Panc1 (cell line): ENCODE results near the gene APBB1IP. TPM values are rescaled to one million over a fixed set of nuclear protein-coding genes. Genes with fewer than 3 reads are reported as not detected.
"Not testable (repeated sequence)": the region's sequence is repeated elsewhere in the genome, so short reads cannot be mapped to it uniquely, and the experiment has no call there.

Experiments
- ATAC-seq: fragments of 200-7000 bp; cut with Tn5 transposase; 2 replicates; pipeline ENCODE4 v1.9.1; 2020; ENCODE audit warnings: mild to moderate bottlenecking, moderate library complexity
- BruUV-seq: library from RNA; stranded (reverse); fragments of 400-500 nt; replicated peaks from 2 replicates; lab custom pipeline; 2021; lab: Mats Ljungman, UMichigan
- CTCF ChIA-PET: fragments of 300-600 bp; sonication (Branson Sonifier 250); formaldehyde crosslinking; loops from one replicate; lab custom pipeline; 2022; ENCODE audit warnings: antibody characterized with exemption; lab: Charles Lee
- POLR2A ChIA-PET: fragments of 300-600 bp; sonication (Branson Sonifier 250); formaldehyde crosslinking; loops from one replicate; lab custom pipeline; 2022; ENCODE audit warnings: antibody characterized with exemption; lab: Charles Lee
- DNase-seq: peaks from one replicate; pipeline ENCODE4 v3.0.0-alpha.2; 2010; ENCODE audit warnings: low read depth, low spot score
- H3K27ac ChIP-seq: 2 replicates; pipeline ENCODE4 v1.5.1; 2011; ENCODE audit warnings: mild to moderate bottlenecking, low read length, inconsistent platforms
- H3K27me3 ChIP-seq: fragments of 200-500 bp; sonication (Bioruptor generic); 2 replicates; pipeline ENCODE4 v1.6.0; 2014; ENCODE audit warnings: low read length, inconsistent platforms; ENCODE audit not compliant: control insufficient read depth, insufficient read depth
- H3K36me3 ChIP-seq: fragments of 200-500 bp; sonication (Bioruptor generic); 2 replicates; pipeline ENCODE4 v1.5.1; 2014; ENCODE audit warnings: inconsistent platforms, mild to moderate bottlenecking, low read length, moderate library complexity; ENCODE audit not compliant: control insufficient read depth, insufficient read depth
- H3K4me1 ChIP-seq: 2 replicates; pipeline ENCODE4 v1.5.1; 2011; ENCODE audit warnings: inconsistent platforms, mild to moderate bottlenecking, low read length, moderate library complexity; ENCODE audit not compliant: control insufficient read depth, insufficient read depth
- H3K4me3 ChIP-seq, 2 experiments: 2 replicates each; pipeline ENCODE4 v1.5.1; 2011 to 2012; ENCODE audit warnings: low read depth in 2 of 2, low read length in 2 of 2, mild to moderate bottlenecking in 2 of 2, inconsistent platforms in 1 of 2, moderate library complexity in 1 of 2
- H3K9me3 ChIP-seq: fragments of 200-500 bp; sonication (Bioruptor generic); 2 replicates; pipeline ENCODE4 v1.5.1; 2014; ENCODE audit warnings: low read depth, mild to moderate bottlenecking, inconsistent platforms, low read length, moderate library complexity; ENCODE audit not compliant: control insufficient read depth, insufficient read depth
- CTCF ChIP-seq: fragments of 450-650 bp; IDR thresholded peaks from 2 replicates; pipeline ENCODE4 v1.5.1; 2017; ENCODE audit warnings: mild to moderate bottlenecking
- POLR2AphosphoS5 ChIP-seq: IDR thresholded peaks from 2 replicates; pipeline ENCODE4 v1.6.1; 2012; ENCODE audit warnings: mild to moderate bottlenecking, low read depth, low read length, moderate library complexity
- SIN3A ChIP-seq: IDR thresholded peaks from 2 replicates; pipeline ENCODE4 v1.6.1; 2012; ENCODE audit warnings: low read depth, mild to moderate bottlenecking, low read length, moderate library complexity, borderline replicate concordance; ENCODE audit not compliant: insufficient read depth
- TCF7L2 ChIP-seq: IDR thresholded peaks from 2 replicates; pipeline ENCODE4 v1.6.1; 2011; ENCODE audit warnings: mild to moderate bottlenecking, low read depth, low read length, inconsistent platforms
- in situ Hi-C: cut with HindIII; loops from 2 replicates; pipeline ENCODE4 v1.10.0; 2016; ENCODE audit warnings: low sequenced_read_pairs, low pct_unique_long_range_greater_than_20kb
- intact Hi-C: fragments of 100-400 bp; cut with micrococcal nuclease; formaldehyde crosslinking; loops from one replicate; pipeline ENCODE4 v1.10.0; 2022; ENCODE audit not compliant: unreplicated experiment
- total RNA-seq: library from RNA; stranded (reverse); gene quantifications from one replicate; pipeline ENCODE4 v1.2.1, GENCODE V29; 2021; ENCODE audit not compliant: unreplicated experiment
- TF ChIP-seq, protein P1 (sequence below), 2 experiments: IDR thresholded peaks; 2 replicates each; pipeline ENCODE4 v1.6.1; 2011 to 2012; ENCODE audit warnings: low read depth in 2 of 2, control low read depth in 1 of 2, low read length in 1 of 2, mild to moderate bottlenecking in 1 of 2, moderate library complexity in 1 of 2; ENCODE audit not compliant: insufficient read depth in 1 of 2

APBB1IP gene
- total RNA-seq, 1 experiment from 2014 or later = 0.21 TPM

- H3K4me1 ChIP-seq = no peaks in the 10 kb centered on the region
- no peaks in the 10 kb centered on the region for H3K27me3 ChIP-seq
- in situ Hi-C loops (no loop called here), intact Hi-C loops (no loop called here)
- no peak for ATAC-seq
- H3K9me3 ChIP-seq = no peaks in the 10 kb centered on the region
- POLR2A ChIA-PET = no interaction called here
- TF ChIP-seq CTCF (no peak), POLR2AphosphoS5 (no peak), TCF7L2 (no peak), SIN3A (no peak)
- TF ChIP-seq, protein P1, sequence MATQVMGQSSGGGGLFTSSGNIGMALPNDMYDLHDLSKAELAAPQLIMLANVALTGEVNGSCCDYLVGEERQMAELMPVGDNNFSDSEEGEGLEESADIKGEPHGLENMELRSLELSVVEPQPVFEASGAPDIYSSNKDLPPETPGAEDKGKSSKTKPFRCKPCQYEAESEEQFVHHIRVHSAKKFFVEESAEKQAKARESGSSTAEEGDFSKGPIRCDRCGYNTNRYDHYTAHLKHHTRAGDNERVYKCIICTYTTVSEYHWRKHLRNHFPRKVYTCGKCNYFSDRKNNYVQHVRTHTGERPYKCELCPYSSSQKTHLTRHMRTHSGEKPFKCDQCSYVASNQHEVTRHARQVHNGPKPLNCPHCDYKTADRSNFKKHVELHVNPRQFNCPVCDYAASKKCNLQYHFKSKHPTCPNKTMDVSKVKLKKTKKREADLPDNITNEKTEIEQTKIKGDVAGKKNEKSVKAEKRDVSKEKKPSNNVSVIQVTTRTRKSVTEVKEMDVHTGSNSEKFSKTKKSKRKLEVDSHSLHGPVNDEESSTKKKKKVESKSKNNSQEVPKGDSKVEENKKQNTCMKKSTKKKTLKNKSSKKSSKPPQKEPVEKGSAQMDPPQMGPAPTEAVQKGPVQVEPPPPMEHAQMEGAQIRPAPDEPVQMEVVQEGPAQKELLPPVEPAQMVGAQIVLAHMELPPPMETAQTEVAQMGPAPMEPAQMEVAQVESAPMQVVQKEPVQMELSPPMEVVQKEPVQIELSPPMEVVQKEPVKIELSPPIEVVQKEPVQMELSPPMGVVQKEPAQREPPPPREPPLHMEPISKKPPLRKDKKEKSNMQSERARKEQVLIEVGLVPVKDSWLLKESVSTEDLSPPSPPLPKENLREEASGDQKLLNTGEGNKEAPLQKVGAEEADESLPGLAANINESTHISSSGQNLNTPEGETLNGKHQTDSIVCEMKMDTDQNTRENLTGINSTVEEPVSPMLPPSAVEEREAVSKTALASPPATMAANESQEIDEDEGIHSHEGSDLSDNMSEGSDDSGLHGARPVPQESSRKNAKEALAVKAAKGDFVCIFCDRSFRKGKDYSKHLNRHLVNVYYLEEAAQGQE (IDR thresholded peaks at IDR 0.05; ENCODE audit: insufficient read depth in 1 of 2, low read depth in 2 of 2, low read length in 1 of 2) = no peak
- H3K4me3 ChIP-seq = no peak overlapping the region
- no peak for DNase-seq
- no TSS peak for BruUV-seq
- CTCF ChIA-PET = no interaction called here
- no peak overlapping the region for H3K27ac ChIP-seq
- no peaks in the 10 kb centered on the region for H3K36me3 ChIP-seq
Measured at GRCh38 chr10:26464632-26465280, 26.6 kb downstream of the APBB1IP start.

DNA sequence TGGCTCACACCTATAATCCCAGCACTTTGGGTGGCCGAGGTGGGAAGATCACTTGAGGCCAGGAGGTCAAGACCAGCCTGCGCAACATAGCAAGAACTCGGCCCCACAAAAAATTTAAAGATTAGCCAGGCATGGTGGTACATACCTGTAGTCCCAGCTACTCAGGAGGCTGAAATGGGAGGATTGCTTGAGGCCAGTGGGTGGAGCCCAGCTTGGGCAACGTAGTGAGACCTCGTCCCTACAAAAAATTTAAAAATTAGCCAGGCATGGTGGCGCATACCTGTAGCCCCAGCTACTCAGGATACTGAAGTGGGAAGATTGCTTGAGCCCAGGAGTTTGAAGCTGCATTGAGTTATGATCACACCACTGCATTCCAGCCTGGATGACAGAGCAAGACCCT is 28.4 kb downstream of the APBB1IP start:
- BruUV-seq, H3K9me3 ChIP-seq, in situ Hi-C loops, H3K27ac ChIP-seq, H3K4me1 ChIP-seq, POLR2A ChIA-PET, H3K27me3 ChIP-seq, H3K36me3 ChIP-seq, CTCF ChIA-PET, intact Hi-C loops, DNase-seq, H3K4me3 ChIP-seq, ATAC-seq: not testable (repeated sequence)

- intact Hi-C loops = no loop called here
Measured at GRCh38 chr10:26467639-26468038, 29.5 kb downstream of the APBB1IP start.

More at GRCh38 chr10:26467639-26468038, 29.5 kb downstream of the APBB1IP start:
- no peaks in the 10 kb centered on the region for H3K27me3 ChIP-seq
- DNase-seq (no peak), ATAC-seq (no peak)
- ChIA-PET POLR2A (no interaction called here), CTCF (no interaction called here)
- no peak for TF ChIP-seq POLR2AphosphoS5
- H3K36me3 ChIP-seq = no peaks in the 10 kb centered on the region
- in situ Hi-C loops = no loop called here
- H3K4me1 ChIP-seq = no peaks in the 10 kb centered on the region
- BruUV-seq = no TSS peak
- no peaks in the 10 kb centered on the region for H3K9me3 ChIP-seq
- H3K4me3 ChIP-seq = no peak overlapping the region
- H3K27ac ChIP-seq = no peak overlapping the region
